H1 (cell line): ENCODE measurements around the gene ISX. TPM values are rescaled to one million over a fixed set of nuclear protein-coding genes. Genes with fewer than 3 reads are reported as not detected.

Experiments used
- CTCF ChIA-PET: fragments of 300-600 bp; sonication (Branson Sonifier 250); formaldehyde crosslinking; loops from one replicate; lab custom pipeline; 2021; ENCODE audit not compliant: partially characterized antibody; lab: Charles Lee
- POLR2A ChIA-PET: fragments of 300-600 bp; sonication (Branson Sonifier 250); formaldehyde crosslinking; loops from one replicate; lab custom pipeline; 2021; ENCODE audit warnings: inconsistent platforms; ENCODE audit not compliant: partially characterized antibody; lab: Charles Lee
- DNase-seq, 2 experiments: peaks; one replicate each; pipeline versions ENCODE4 v3.0.0 to v3.0.0-alpha.2; 2010 to 2022; ENCODE audit warnings: low spot score in 2 of 2, low read depth in 1 of 2, mixed read lengths in 1 of 2
- FAIRE-seq: peaks from 2 replicates; lab custom pipeline; 2011; peaks lifted over from hg19 to GRCh38; lab: Jason Lieb, UNC
- H2AFZ ChIP-seq: 2 replicates; pipeline ENCODE4 v1.8.1; 2012; ENCODE audit warnings: low read length, inconsistent platforms
- H2AK5ac ChIP-seq: 2 replicates; pipeline ENCODE4 v1.6.1; 2013; ENCODE audit warnings: low read depth, low read length
- H2BK120ac ChIP-seq: replicated peaks from 2 replicates; pipeline ENCODE3; 2013; ENCODE audit warnings: low read depth, low read length, inconsistent platforms
- H2BK12ac ChIP-seq: 2 replicates; pipeline ENCODE4 v1.6.1; 2013; ENCODE audit warnings: low read depth, low read length
- H2BK15ac ChIP-seq: 2 replicates; pipeline ENCODE4 v1.6.1; 2013; ENCODE audit warnings: low read length
- H2BK20ac ChIP-seq: 2 replicates; pipeline ENCODE4 v1.6.1; 2013; ENCODE audit warnings: low read length
- H2BK5ac ChIP-seq: 2 replicates; pipeline ENCODE4 v1.6.1; 2013; ENCODE audit warnings: low read depth, low read length
- H3K14ac ChIP-seq: 2 replicates; pipeline ENCODE4 v1.6.1; 2013; ENCODE audit warnings: inconsistent platforms; ENCODE audit not compliant: insufficient read length
- H3K18ac ChIP-seq: 2 replicates; pipeline ENCODE4 v1.6.1; 2013; ENCODE audit warnings: low read length; ENCODE audit errors: extremely low read depth
- H3K23ac ChIP-seq: 2 replicates; pipeline ENCODE4 v1.6.1; 2013; ENCODE audit warnings: inconsistent platforms; ENCODE audit not compliant: insufficient read length
- H3K23me2 ChIP-seq: 2 replicates; pipeline ENCODE4 v1.6.1; 2013; ENCODE audit warnings: low read depth, low read length
- H3K27ac ChIP-seq: 2 replicates; pipeline ENCODE4 v1.6.1; 2011; ENCODE audit warnings: low read depth, low read length, inconsistent platforms
- H3K27me3 ChIP-seq, 4 experiments: replicated peaks in 1 of 4; 1 replicate in 1 of 4; 2 replicates in 3 of 4; pipeline versions ENCODE4 v1.6.1 to v1.8.1; 2011 to 2013; ENCODE audit warnings: low read length in 3 of 4, mild to moderate bottlenecking in 3 of 4, inconsistent platforms in 2 of 4, mixed read lengths in 2 of 4, moderate library complexity in 1 of 4; ENCODE audit not compliant: control insufficient read depth in 3 of 4, insufficient read depth in 3 of 4; ENCODE audit errors: extremely low read depth in 1 of 4
- H3K36me3 ChIP-seq, 4 experiments: 2 replicates each; pipeline versions ENCODE4 v1.6.1 to v1.8.1; 2011 to 2013; ENCODE audit warnings: mild to moderate bottlenecking in 4 of 4, low read length in 3 of 4, moderate library complexity in 2 of 4, control low read depth in 1 of 4, inconsistent platforms in 1 of 4; ENCODE audit not compliant: insufficient read depth in 4 of 4, control insufficient read depth in 2 of 4
- H3K4ac ChIP-seq: replicated peaks from 2 replicates; pipeline ENCODE3; 2013; ENCODE audit warnings: low read length, low read depth, mixed read lengths, inconsistent platforms; ENCODE audit not compliant: insufficient read length
- H3K4me1 ChIP-seq, 4 experiments: replicated peaks in 1 of 4; 1 replicate in 1 of 4; 2 replicates in 3 of 4; pipeline versions ENCODE4 v1.6.1 to v1.8.1; 2011 to 2013; ENCODE audit warnings: low read length in 3 of 4, inconsistent platforms in 2 of 4, mixed read lengths in 1 of 4; ENCODE audit not compliant: insufficient read depth in 4 of 4, control insufficient read depth in 3 of 4
- H3K4me2 ChIP-seq, 2 experiments: 2 replicates each; pipeline versions ENCODE4 v1.6.1 to v1.8.1; 2011 to 2013; ENCODE audit warnings: low read depth in 2 of 2, low read length in 2 of 2, control low read depth in 1 of 2, inconsistent platforms in 1 of 2, mild to moderate bottlenecking in 1 of 2; ENCODE audit not compliant: insufficient read depth in 1 of 2
- H3K4me3 ChIP-seq, 4 experiments: fragments of 200-600, 300-600 bp in 1 of 4; sonication (generic), shearing (Covaris generic), sonication (Bioruptor Twin) in 1 of 4; 2 replicates each; pipeline versions ENCODE4 v1.5.1 to v1.8.1; 2011 to 2016; ENCODE audit warnings: low read length in 4 of 4, low read depth in 3 of 4, control low read depth in 2 of 4, inconsistent platforms in 2 of 4, mild to moderate bottlenecking in 2 of 4, mixed read lengths in 1 of 4, moderate library complexity in 1 of 4; ENCODE audit not compliant: insufficient read depth in 2 of 4; ENCODE audit errors: extremely low read depth in 1 of 4
- H3K56ac ChIP-seq: replicated peaks from 2 replicates; pipeline ENCODE3; 2013; ENCODE audit warnings: low read depth, mild to moderate bottlenecking, mixed read lengths, low read length, inconsistent platforms; ENCODE audit not compliant: insufficient read length
- H3K79me1 ChIP-seq: 2 replicates; pipeline ENCODE4 v1.6.1; 2013; ENCODE audit warnings: low read depth, low read length, control low read depth
- H3K79me2 ChIP-seq, 2 experiments: 2 replicates each; pipeline versions ENCODE4 v1.6.1 to v1.8.1; 2012 to 2013; ENCODE audit warnings: low read length in 2 of 2, mild to moderate bottlenecking in 2 of 2, inconsistent platforms in 1 of 2; ENCODE audit not compliant: insufficient read depth in 2 of 2, control insufficient read depth in 1 of 2
- H3K9ac ChIP-seq, 4 experiments: replicated peaks in 1 of 4; 1 replicate in 1 of 4; 2 replicates in 3 of 4; pipeline versions ENCODE4 v1.6.1 to v1.8.1; 2011 to 2013; ENCODE audit warnings: low read depth in 3 of 4, low read length in 3 of 4, control low read depth in 2 of 4, mild to moderate bottlenecking in 2 of 4, moderate library complexity in 2 of 4, inconsistent platforms in 1 of 4; ENCODE audit errors: extremely low read depth in 1 of 4
- H3K9me3 ChIP-seq, 2 experiments: 2 replicates each; pipeline versions ENCODE4 v1.6.1 to v1.8.1; 2012 to 2013; ENCODE audit warnings: mild to moderate bottlenecking in 2 of 2, moderate library complexity in 2 of 2, control low read depth in 1 of 2, inconsistent platforms in 1 of 2, low read depth in 1 of 2, low read length in 1 of 2, mixed read lengths in 1 of 2; ENCODE audit not compliant: insufficient read depth in 2 of 2
- H4K20me1 ChIP-seq, 2 experiments: replicated peaks in 1 of 2; 2 replicates each; pipeline versions ENCODE3 to v1.8.1; 2011 to 2013; ENCODE audit warnings: inconsistent platforms in 2 of 2, low read length in 2 of 2, mild to moderate bottlenecking in 1 of 2; ENCODE audit not compliant: insufficient read depth in 2 of 2, control insufficient read depth in 1 of 2
- H4K5ac ChIP-seq: 2 replicates; pipeline ENCODE4 v1.6.1; 2013; ENCODE audit warnings: low read length, low read depth, mixed read lengths, inconsistent platforms; ENCODE audit not compliant: insufficient read length
- H4K8ac ChIP-seq: 2 replicates; pipeline ENCODE4 v1.8.0; 2013; ENCODE audit warnings: mild to moderate bottlenecking, moderate library complexity, low read length, inconsistent platforms; ENCODE audit not compliant: insufficient read depth; ENCODE audit errors: extremely low read depth
- H4K91ac ChIP-seq: replicated peaks from 2 replicates; pipeline ENCODE3; 2013; ENCODE audit warnings: low read length, mixed read lengths, inconsistent platforms; ENCODE audit not compliant: insufficient read length
- NANOG ChIP-seq: IDR thresholded peaks from 2 replicates; pipeline ENCODE4 v1.6.1; 2011; ENCODE audit warnings: low read length, low read depth, mild to moderate bottlenecking, inconsistent platforms; ENCODE audit not compliant: insufficient read depth, poor library complexity, severe bottlenecking
- RAD21 ChIP-seq, 2 experiments: IDR thresholded peaks in 1 of 2; conservative IDR thresholded peaks in 1 of 2; 2 replicates each; pipeline ENCODE4 v1.6.1; 2011; ENCODE audit warnings: low read depth in 2 of 2, low read length in 2 of 2, improper control_type of control experiment in 1 of 2, inconsistent platforms in 1 of 2, mild to moderate bottlenecking in 1 of 2, moderate library complexity in 1 of 2
- SUZ12 ChIP-seq: fragments of 200-600 bp; sonication (generic); IDR thresholded peaks from 2 replicates; pipeline ENCODE4 v1.6.1; 2012; ENCODE audit warnings: mild to moderate bottlenecking, inconsistent platforms, low read length, moderate library complexity, mixed read lengths
- TEAD4 ChIP-seq: IDR thresholded peaks from 2 replicates; pipeline ENCODE4 v1.6.1; 2012; ENCODE audit warnings: low read depth, low read length, inconsistent platforms, mixed read lengths
- YY1 ChIP-seq: IDR thresholded peaks from 2 replicates; pipeline ENCODE4 v1.6.1; 2011; ENCODE audit warnings: low read depth, mild to moderate bottlenecking, low read length
- WGBS, 2 experiments: shearing (Covaris generic) in 1 of 2; methylation state at CpG; one replicate each; pipeline versions ENCODE4 v1.1.6 to v1.1.7; 2013 to 2015; ENCODE audit warnings: low lambda C conversion rate in 2 of 2, mixed read lengths in 2 of 2, inconsistent platforms in 1 of 2, low coverage in 1 of 2, missing lambda C conversion rate in 1 of 2; ENCODE audit not compliant: insufficient replicate concordance in 2 of 2, insufficient coverage in 1 of 2, insufficient read length in 1 of 2; ENCODE audit errors: extremely low coverage in 1 of 2, missing lambda C conversion rate in 1 of 2; 5-methylcytosine and 5-hydroxymethylcytosine counted together
- polyA plus RNA-seq, 7 experiments: library from polyadenylated mRNA; depleted of rRNA in 3 of 7; stranded (reverse) in 5 of 7; unstranded in 2 of 7; fragments of >200 nt in 5 of 7; fragments of 200-250 nt in 2 of 7; gene quantifications; 1 replicate in 5 of 7; 2 replicates in 1 of 7; 4 replicates in 1 of 7; pipeline versions ENCODE4 v1.2.1 to v1.2.3, GENCODE V29; 2011 to 2013; ENCODE audit warnings: missing spikeins in 2 of 7, mixed read lengths in 2 of 7
- total RNA-seq: library from RNA; stranded (reverse); fragmentation: NEBNext Ultra II Directional; extraction: Animal tissue kit (Norgen Biotek cat#: 25700); gene quantifications from 2 replicates; pipeline ENCODE4 v1.2.1, GENCODE V29; 2021
- TF ChIP-seq, protein P1 (sequence below): IDR thresholded peaks from 2 replicates; pipeline ENCODE4 v1.6.1; 2012; ENCODE audit warnings: inconsistent platforms
- TF ChIP-seq, protein P2 (sequence below), 3 experiments: IDR thresholded peaks; 1 replicate in 2 of 3; 2 replicates in 1 of 3; pipeline versions ENCODE4 v1.5.1 to v1.6.1; 2011; ENCODE audit warnings: low read length in 3 of 3, mild to moderate bottlenecking in 3 of 3, inconsistent platforms in 2 of 3, low read depth in 1 of 3, moderate library complexity in 1 of 3; ENCODE audit not compliant: insufficient read depth in 1 of 3; ENCODE audit errors: control extremely low read depth in 1 of 3

Gene ISX
- total and polyA plus RNA-seq, 2 of the 8 experiments (the other 6 are each of a cell fraction or from before 2014, with no cell fraction given) = not detected

DNA sequence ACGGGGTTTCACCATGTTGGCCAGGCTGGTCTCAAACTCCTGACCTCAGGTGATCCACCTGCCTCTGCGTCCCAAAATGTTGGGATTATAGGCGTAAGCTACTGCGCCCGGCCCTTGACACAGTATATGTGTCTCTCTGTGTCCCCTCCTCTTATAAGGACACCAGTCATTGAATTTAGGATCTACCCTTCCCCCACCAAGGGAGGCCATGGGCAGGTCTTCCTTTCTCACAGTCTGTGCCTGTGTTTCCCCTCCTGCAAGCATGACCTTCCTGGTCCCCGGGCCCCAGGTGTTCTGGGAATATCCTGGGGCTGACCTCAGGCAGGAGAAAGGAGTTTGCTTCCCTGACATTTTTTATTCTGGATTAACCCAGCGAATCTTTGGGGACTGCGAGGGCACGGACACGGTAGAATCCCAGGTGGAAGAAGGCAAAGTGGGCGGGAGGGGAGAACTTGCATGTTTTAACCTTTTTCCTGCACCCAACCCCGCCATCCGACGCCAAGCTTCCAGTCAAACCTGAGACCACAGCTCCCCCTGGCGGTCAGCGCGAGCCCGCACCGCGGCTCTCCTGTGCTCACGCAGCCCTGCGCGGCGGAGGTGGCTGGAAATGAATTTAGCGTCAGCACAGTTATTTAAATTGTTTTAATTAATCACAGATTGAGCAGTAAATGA, 42.1 kb upstream of the ISX start:
- Histone ChIP-seq H2BK120ac (no peak overlapping the region), H3K79me1 (no peaks in the 10 kb centered on the region), H3K18ac (no peak overlapping the region), H2BK15ac (no peak overlapping the region), H4K91ac (peak overlapping the region; percentile 84), H2BK5ac (peak overlapping the region; percentile 15; the same call in 1 of the 2 replicates), H4K8ac (no peak overlapping the region), H4K20me1 (no peaks in the 10 kb centered on the region), H2AFZ (peak overlapping the region; percentile 88; the same call in 1 of the 2 replicates), H3K14ac (no peak overlapping the region), H3K4ac (no peak overlapping the region), H3K27ac (no peak overlapping the region), H3K9me3 (no peaks in the 10 kb centered on the region), H3K23ac (no peak overlapping the region), H3K56ac (no peak overlapping the region), H4K5ac (no peak overlapping the region), H3K4me2 (peak overlapping the region; percentile 16 to 58; a peak in 3 of 4 replicates), H2BK12ac (peak overlapping the region; percentile 90; the same call in 1 of the 2 replicates), H3K23me2 (no peaks in the 10 kb centered on the region), H3K9ac (no peak overlapping the region), H3K4me1 (no peaks in the 10 kb centered on the region; a peak in 2 of 7 replicates), H3K79me2 (no peaks in the 10 kb centered on the region), H3K4me3 (peak overlapping the region in 2 of 4 experiments; percentile 29 to 38; a peak in 2 of 8 replicates), H3K27me3 (peaks cover 0 to 4% (median 2%) of the 10 kb centered on the region in 4 experiments; a peak in 1 of 7 replicates), H3K36me3 (no peaks in the 10 kb centered on the region), H2AK5ac (no peak overlapping the region), H2BK20ac (no peak overlapping the region)
- POLR2A ChIA-PET = interaction anchor here (1.1 kb wide), 1 partner anchor 609 kb away, joined by 3 read pairs; no protein-coding TSS in a partner anchor
- no peak for FAIRE-seq
- CTCF ChIA-PET = interaction anchor here (0.6 to 5.0 kb wide), 49 partner anchors 10 to 1213 kb away, joined by 3 to 39 read pairs (median 4); no protein-coding TSS in a partner anchor
- WGBS, 2 experiments = 23% methylated on average over 25 of the region's 25 CpGs; no CpG with 5 or more reads in 1 of the 2 experiments
- DNase-seq = peak; percentile 63 to 99
- TF ChIP-seq NANOG (peak; percentile 6), RAD21 (IDR thresholded peaks at IDR 0.05 in 1 of 2, conservative IDR thresholded peaks at IDR 0.05 in 1 of 2; ENCODE audit: low read depth in 2 of 2, low read length in 2 of 2) (peak; percentile 97 to 99), SUZ12 (no peak), YY1 (0 out of 2 replicates have a peak, but pooled peaks have one; percentile 34), TEAD4 (0 out of 2 replicates have a peak, but pooled peaks have one; percentile 1)
- TF ChIP-seq, protein P1, sequence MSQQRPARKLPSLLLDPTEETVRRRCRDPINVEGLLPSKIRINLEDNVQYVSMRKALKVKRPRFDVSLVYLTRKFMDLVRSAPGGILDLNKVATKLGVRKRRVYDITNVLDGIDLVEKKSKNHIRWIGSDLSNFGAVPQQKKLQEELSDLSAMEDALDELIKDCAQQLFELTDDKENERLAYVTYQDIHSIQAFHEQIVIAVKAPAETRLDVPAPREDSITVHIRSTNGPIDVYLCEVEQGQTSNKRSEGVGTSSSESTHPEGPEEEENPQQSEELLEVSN = peak; percentile 36; the same call in 1 of the 2 replicates
- TF ChIP-seq, protein P2, sequence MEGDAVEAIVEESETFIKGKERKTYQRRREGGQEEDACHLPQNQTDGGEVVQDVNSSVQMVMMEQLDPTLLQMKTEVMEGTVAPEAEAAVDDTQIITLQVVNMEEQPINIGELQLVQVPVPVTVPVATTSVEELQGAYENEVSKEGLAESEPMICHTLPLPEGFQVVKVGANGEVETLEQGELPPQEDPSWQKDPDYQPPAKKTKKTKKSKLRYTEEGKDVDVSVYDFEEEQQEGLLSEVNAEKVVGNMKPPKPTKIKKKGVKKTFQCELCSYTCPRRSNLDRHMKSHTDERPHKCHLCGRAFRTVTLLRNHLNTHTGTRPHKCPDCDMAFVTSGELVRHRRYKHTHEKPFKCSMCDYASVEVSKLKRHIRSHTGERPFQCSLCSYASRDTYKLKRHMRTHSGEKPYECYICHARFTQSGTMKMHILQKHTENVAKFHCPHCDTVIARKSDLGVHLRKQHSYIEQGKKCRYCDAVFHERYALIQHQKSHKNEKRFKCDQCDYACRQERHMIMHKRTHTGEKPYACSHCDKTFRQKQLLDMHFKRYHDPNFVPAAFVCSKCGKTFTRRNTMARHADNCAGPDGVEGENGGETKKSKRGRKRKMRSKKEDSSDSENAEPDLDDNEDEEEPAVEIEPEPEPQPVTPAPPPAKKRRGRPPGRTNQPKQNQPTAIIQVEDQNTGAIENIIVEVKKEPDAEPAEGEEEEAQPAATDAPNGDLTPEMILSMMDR (IDR thresholded peaks at IDR 0.05; ENCODE audit: control extremely low read depth in 1 of 3, insufficient read depth in 1 of 3, low read depth in 1 of 3, low read length in 3 of 3) = peak; percentile 92 to 93 (median 93)
